ENCODE results near the gene SLC17A4. TPM values are rescaled to one million over a fixed set of nuclear protein-coding genes. Genes with fewer than 3 reads are reported as not detected.

SLC17A4 gene
- total and polyA plus RNA-seq, 2 of the 13 experiments (the other 11 are each of a cell fraction or from before 2014, with no cell fraction given), result 0.07 TPM; not detected in 1

- Histone ChIP-seq H3K9me3 (ENCODE audit: low read length) (no peaks in the 10 kb centered on the region), H3K27ac (ENCODE audit: extremely low read length, insufficient read depth, low read length) (no peak overlapping the region), H3K4me1 (ENCODE audit: insufficient read depth, low read length) (no peaks in the 10 kb centered on the region; the same call in 1 of the 2 replicates), H3K4me3 (replicated peaks in 1 of 3; ENCODE audit: insufficient read depth in 1 of 3, low read depth in 2 of 3, low read length in 3 of 3) (no peak overlapping the region), H2AFZ (ENCODE audit: low read length) (no peak overlapping the region), H3K9ac (ENCODE audit: insufficient read depth, low read depth, low read length) (no peak overlapping the region), H3K79me2 (ENCODE audit: insufficient read depth, low read length) (no peaks in the 10 kb centered on the region), H3K36me3 (replicated peaks in 1 of 2; ENCODE audit: control insufficient read depth in 1 of 2, insufficient read depth in 2 of 2, low read length in 2 of 2) (no peaks in the 10 kb centered on the region), H3K27me3 (ENCODE audit: control insufficient read depth in 1 of 2, insufficient read depth in 2 of 2, low read length in 2 of 2) (no peaks in the 10 kb centered on the region), H4K20me1 (ENCODE audit: insufficient read depth, low read length) (no peaks in the 10 kb centered on the region), H3K4me2 (ENCODE audit: low read depth, low read length) (no peak overlapping the region)
- DNase-seq (ENCODE audit: low spot score) (no peak), FAIRE-seq (no peak), ATAC-seq (no peak)
- ChIA-PET CTCF (ENCODE audit: low intra/inter-chr PET ratio, low total read pairs) (no interaction called here), POLR2A (no interaction called here)
- BruUV-seq (replicated peaks), result no TSS peak
- TF ChIP-seq KAT8 (CRISPR knock-in tag; IDR thresholded peaks at IDR 0.05) (no peak), ZNF616 (CRISPR knock-in tag; IDR thresholded peaks at IDR 0.05; ENCODE audit: low read depth) (no peak), ZSCAN31 (CRISPR knock-in tag; IDR thresholded peaks at IDR 0.05; ENCODE audit: low read depth) (no peak), TARDBP (CRISPR knock-in tag; IDR thresholded peaks at IDR 0.05) (no peak), ZNF605 (CRISPR knock-in tag; IDR thresholded peaks at IDR 0.05) (no peak), RARA (CRISPR knock-in tag; IDR thresholded peaks at IDR 0.05) (no peak), TERF1 (CRISPR knock-in tag; IDR thresholded peaks at IDR 0.05) (no peak), PRDM15 (CRISPR knock-in tag; IDR thresholded peaks at IDR 0.05) (no peak), RXRB (CRISPR knock-in tag; IDR thresholded peaks at IDR 0.05; ENCODE audit: borderline replicate concordance) (no peak), ZNF225 (CRISPR knock-in tag; IDR thresholded peaks at IDR 0.05) (no peak), ZNF788 (CRISPR knock-in tag; IDR thresholded peaks at IDR 0.05; ENCODE audit: borderline replicate concordance) (no peak), ZMAT3 (CRISPR knock-in tag; conservative IDR thresholded peaks at IDR 0.05) (no peak), ZNF841 (CRISPR knock-in tag; IDR thresholded peaks at IDR 0.05; ENCODE audit: borderline replicate concordance) (no peak), ZNF281 (CRISPR knock-in tag; IDR thresholded peaks at IDR 0.05; ENCODE audit: borderline replicate concordance) (no peak)
- intact Hi-C loops (cut with micrococcal nuclease; ENCODE audit: unreplicated experiment), result no loop called here
- in situ Hi-C loops (cut with HindIII; ENCODE audit: extremely low pct_ligation_motif_present, low pct_unique_long_range_greater_than_20kb), result loop anchor here (5.0 kb wide), 2 partner anchors 100 to 150 kb away; no protein-coding TSS in a partner anchor
- WGBS (ENCODE audit: low lambda C conversion rate), result 75% methylated on average over 4 of the region's 4 CpGs
Measured at GRCh38 chr6:25792016-25792415, 37.5 kb downstream of the SLC17A4 start.

All from HepG2 (cell line).